IMR-90 (cell line): ENCODE measurements around the gene SLC26A5. TPM values are rescaled to one million over a fixed set of nuclear protein-coding genes. Genes with fewer than 3 reads are reported as not detected.

Experiments
- ATAC-seq: fragments of 200-7000 bp; cut with Tn5 transposase; 2 replicates; pipeline ENCODE4 v1.9.1; 2020; ENCODE audit warnings: low read depth, mild to moderate bottlenecking, moderate library complexity
- BruUV-seq: library from RNA; stranded (reverse); fragments of 400-500 nt; replicated peaks from 2 replicates; lab custom pipeline; 2021; lab: Mats Ljungman, UMichigan
- CTCF ChIA-PET: fragments of 300-600 bp; formaldehyde crosslinking; extraction: SDS; loops from one replicate; lab custom pipeline; 2021; ENCODE audit warnings: antibody characterized with exemption; lab: Yijun Ruan, JAX
- POLR2A ChIA-PET: fragments of 300-600 bp; sonication (Branson Sonifier 250); formaldehyde crosslinking; loops from one replicate; lab custom pipeline; 2022; ENCODE audit warnings: antibody characterized with exemption; ENCODE audit not compliant: unreplicated experiment; lab: Charles Lee
- DNase-seq: peaks from one replicate; pipeline ENCODE4 v3.0.0; 2013
- H2AFZ ChIP-seq: replicated peaks from 2 replicates; pipeline ENCODE3; 2013; ENCODE audit warnings: low read length, mild to moderate bottlenecking; ENCODE audit not compliant: poor library complexity
- H2AK5ac ChIP-seq: 2 replicates; pipeline ENCODE4 v1.6.1; 2013; ENCODE audit warnings: low read depth, low read length, inconsistent platforms
- H2AK9ac ChIP-seq: replicated peaks from 2 replicates; pipeline ENCODE3; 2013; ENCODE audit warnings: mild to moderate bottlenecking, low read depth, low read length, moderate library complexity; ENCODE audit not compliant: poor library complexity
- H2BK120ac ChIP-seq: 2 replicates; pipeline ENCODE4 v1.6.1; 2013; ENCODE audit warnings: low read depth, low read length, inconsistent platforms
- H2BK15ac ChIP-seq: 3 replicates; pipeline ENCODE4 v1.6.1; 2013; ENCODE audit warnings: low read depth, low read length, inconsistent platforms
- H2BK20ac ChIP-seq: 2 replicates; pipeline ENCODE4 v1.6.1; 2013; ENCODE audit warnings: low read depth, mild to moderate bottlenecking, inconsistent platforms, low read length, moderate library complexity
- H2BK5ac ChIP-seq: 2 replicates; pipeline ENCODE4 v1.6.1; 2013; ENCODE audit warnings: mild to moderate bottlenecking, low read depth, low read length, inconsistent platforms; ENCODE audit not compliant: poor library complexity, severe bottlenecking
- H3K14ac ChIP-seq: replicated peaks from 2 replicates; pipeline ENCODE4 v1.6.1; 2013; ENCODE audit warnings: low read depth, low read length, inconsistent platforms
- H3K18ac ChIP-seq: 2 replicates; pipeline ENCODE4 v1.6.1; 2013; ENCODE audit warnings: low read depth, low read length, control low read depth
- H3K23ac ChIP-seq: 2 replicates; pipeline ENCODE4 v1.6.1; 2013; ENCODE audit warnings: low read depth, low read length, inconsistent platforms
- H3K27ac ChIP-seq: 2 replicates; pipeline ENCODE4 v1.5.1; 2013; ENCODE audit warnings: mild to moderate bottlenecking, control low read depth, low read length; ENCODE audit not compliant: insufficient read depth
- H3K27me3 ChIP-seq: 2 replicates; pipeline ENCODE4 v1.6.1; 2013; ENCODE audit warnings: low read length; ENCODE audit not compliant: control insufficient read depth, insufficient read depth
- H3K36me3 ChIP-seq: 2 replicates; pipeline ENCODE4 v1.6.1; 2013; ENCODE audit warnings: low read length, mixed read lengths; ENCODE audit not compliant: control insufficient read depth, insufficient read depth
- H3K4ac ChIP-seq: 2 replicates; pipeline ENCODE4 v1.6.1; 2013; ENCODE audit warnings: low read depth, low read length, inconsistent platforms
- H3K4me1 ChIP-seq: 2 replicates; pipeline ENCODE4 v1.6.1; 2013; ENCODE audit warnings: low read length, mixed read lengths; ENCODE audit not compliant: control insufficient read depth, insufficient read depth
- H3K4me2 ChIP-seq: 2 replicates; pipeline ENCODE4 v1.6.1; 2013; ENCODE audit warnings: low read depth, mild to moderate bottlenecking, control low read depth, low read length, moderate library complexity
- H3K4me3 ChIP-seq: 2 replicates; pipeline ENCODE4 v1.5.1; 2013; ENCODE audit warnings: low read depth, mild to moderate bottlenecking, control low read depth, low read length, moderate library complexity; ENCODE audit not compliant: insufficient read depth
- H3K56ac ChIP-seq: 2 replicates; pipeline ENCODE4 v1.6.1; 2013; ENCODE audit warnings: low read length, inconsistent platforms; ENCODE audit not compliant: insufficient read depth; ENCODE audit errors: extremely low read depth
- H3K79me1 ChIP-seq, 2 experiments: 2 replicates each; pipeline ENCODE4 v1.6.1; 2013; ENCODE audit warnings: low read length in 2 of 2, inconsistent platforms in 1 of 2, low read depth in 1 of 2
- H3K9ac ChIP-seq: 2 replicates; pipeline ENCODE4 v1.6.1; 2013; ENCODE audit warnings: low read depth, low read length, control low read depth
- H3K9me1 ChIP-seq: 2 replicates; pipeline ENCODE4 v1.6.1; 2013; ENCODE audit warnings: low read length, inconsistent platforms; ENCODE audit not compliant: insufficient read depth
- H3K9me3 ChIP-seq: 2 replicates; pipeline ENCODE4 v1.6.1; 2013; ENCODE audit warnings: low read length; ENCODE audit not compliant: control insufficient read depth, insufficient read depth
- H4K20me1 ChIP-seq: 2 replicates; pipeline ENCODE4 v1.6.1; 2013; ENCODE audit warnings: low read length, inconsistent platforms; ENCODE audit not compliant: insufficient read depth
- H4K5ac ChIP-seq: 2 replicates; pipeline ENCODE4 v1.6.1; 2013; ENCODE audit warnings: mild to moderate bottlenecking, low read depth, low read length, control low read depth
- H4K8ac ChIP-seq, 2 experiments: 2 replicates each; pipeline ENCODE4 v1.6.1; 2013; ENCODE audit warnings: low read depth in 2 of 2, low read length in 2 of 2, control low read depth in 1 of 2, inconsistent platforms in 1 of 2
- H4K91ac ChIP-seq: 2 replicates; pipeline ENCODE4 v1.6.1; 2013; ENCODE audit warnings: low read depth, low read length, inconsistent platforms; ENCODE audit not compliant: insufficient read depth
- BHLHE40 ChIP-seq: fragments of 150-350 bp; IDR thresholded peaks from 2 replicates; pipeline ENCODE4 v1.6.1; 2016; ENCODE audit warnings: mild to moderate bottlenecking, low read depth, low read length
- CEBPB ChIP-seq: IDR thresholded peaks from 2 replicates; pipeline ENCODE4 v1.6.1; 2012; ENCODE audit warnings: low read depth, low read length, improper control_type of control experiment
- CHD1 ChIP-seq: IDR thresholded peaks from 2 replicates; pipeline ENCODE4 v1.6.1; 2012; ENCODE audit warnings: low read depth, low read length, improper control_type of control experiment
- FOS ChIP-seq: fragments of 150-350 bp; IDR thresholded peaks from 2 replicates; pipeline ENCODE4 v1.6.1; 2016; ENCODE audit warnings: low read depth, low read length
- MAFK ChIP-seq: IDR thresholded peaks from 2 replicates; pipeline ENCODE4 v1.6.1; 2012; ENCODE audit warnings: low read depth, low read length, improper control_type of control experiment
- MAZ ChIP-seq: IDR thresholded peaks from 2 replicates; pipeline ENCODE4 v1.6.1; 2012; ENCODE audit warnings: low read depth, mild to moderate bottlenecking, low read length, improper control_type of control experiment, moderate library complexity, borderline replicate concordance
- MXI1 ChIP-seq: IDR thresholded peaks from 2 replicates; pipeline ENCODE4 v1.6.1; 2012; ENCODE audit warnings: low read depth, mild to moderate bottlenecking, low read length, moderate library complexity, borderline replicate concordance
- NFE2L2 ChIP-seq: fragments of 150-350 bp; IDR thresholded peaks from 2 replicates; pipeline ENCODE4 v1.6.1; 2016; ENCODE audit warnings: low read depth, mild to moderate bottlenecking, low read length
- POLR2A ChIP-seq: IDR thresholded peaks from 2 replicates; pipeline ENCODE4 v1.6.1; 2012; ENCODE audit warnings: mild to moderate bottlenecking, low read depth, low read length
- RAD21 ChIP-seq: IDR thresholded peaks from 2 replicates; pipeline ENCODE4 v1.6.1; 2012; ENCODE audit warnings: low read length, improper control_type of control experiment
- RCOR1 ChIP-seq: IDR thresholded peaks from 2 replicates; pipeline ENCODE4 v1.6.1; 2012; ENCODE audit warnings: mild to moderate bottlenecking, low read length, improper control_type of control experiment; ENCODE audit not compliant: insufficient replicate concordance
- RFX5 ChIP-seq: IDR thresholded peaks from 2 replicates; pipeline ENCODE4 v1.8.0; 2012; ENCODE audit warnings: low read depth, mild to moderate bottlenecking, low read length, moderate library complexity
- SMC3 ChIP-seq: fragments of 150-350 bp; IDR thresholded peaks from 2 replicates; pipeline ENCODE4 v1.6.1; 2016; ENCODE audit warnings: low read depth, mild to moderate bottlenecking, antibody characterized with exemption, low read length, moderate library complexity
- WGBS, 2 experiments: methylation state at CpG; one replicate each; pipeline versions ENCODE4 v1.1.5 to v1.1.7; 2013; ENCODE audit warnings: missing lambda C conversion rate in 2 of 2; ENCODE audit not compliant: insufficient read length in 1 of 2; ENCODE audit errors: extremely low coverage in 2 of 2; 5-methylcytosine and 5-hydroxymethylcytosine counted together
- dilution Hi-C: fragments of 300-500 bp; cut with HindIII; formaldehyde crosslinking; loops from one replicate; pipeline ENCODE4 v1.14.3; 2018; ENCODE audit warnings: low sequenced_read_pairs; ENCODE audit not compliant: unreplicated experiment
- in situ Hi-C: fragments of 300-500 bp; cut with MboI; formaldehyde crosslinking; loops from 3 replicates; pipeline ENCODE4 v1.14.3; 2019; ENCODE audit warnings: low sequenced_read_pairs, inconsistent platforms, mixed read lengths
- intact Hi-C: fragments of 100-400 bp; cut with micrococcal nuclease; formaldehyde crosslinking; loops from 2 replicates; pipeline ENCODE4 v1.10.0; 2022
- polyA plus RNA-seq, 3 experiments: library from polyadenylated mRNA; depleted of rRNA; stranded (reverse); fragments of >200 nt; gene quantifications; 2 replicates each; pipeline ENCODE4 v1.2.3, GENCODE V29; 2012; ENCODE audit warnings: low replicate concordance in 1 of 3
- total RNA-seq: library from RNA; depleted of rRNA; stranded (reverse); fragments of >200 nt; gene quantifications from 2 replicates; pipeline ENCODE4 v1.2.3, GENCODE V29; 2012
- TF ChIP-seq, protein P1 (sequence below): fragments of 150-350 bp; IDR thresholded peaks from 2 replicates; pipeline ENCODE4 v1.6.1; 2017; ENCODE audit warnings: mild to moderate bottlenecking, antibody characterized with exemption, low read length, low read depth
- TF ChIP-seq, protein P2 (sequence below): fragments of 150-350 bp; IDR thresholded peaks from 2 replicates; pipeline ENCODE4 v1.6.1; 2016; ENCODE audit warnings: low read depth, mild to moderate bottlenecking, low read length, moderate library complexity, borderline replicate concordance

Gene SLC26A5
- total and polyA plus RNA-seq, 2 of the 4 experiments (the other 2 are of a cell fraction): not detected

- Histone ChIP-seq H3K9me3 (no peaks in the 10 kb centered on the region), H2BK20ac (no peak within 1 kb of the TSS), H3K4ac (peak within 1 kb of the TSS; percentile 92), H2AK5ac (0 out of 2 replicates have a peak within 1 kb of the TSS, but pooled peaks have one; percentile 64), H3K4me1 (no peaks in the 10 kb centered on the region; the same call in 1 of the 2 replicates), H3K36me3 (peaks cover 7% of the 10 kb centered on the region), H3K56ac (peak within 1 kb of the TSS; percentile 79), H2BK15ac (no peak within 1 kb of the TSS), H3K27me3 (no peaks in the 10 kb centered on the region), H2AK9ac (peak within 1 kb of the TSS; percentile 91), H3K14ac (peak within 1 kb of the TSS; percentile 92), H3K4me3 (peak within 1 kb of the TSS; percentile 61), H4K91ac (peak within 1 kb of the TSS; percentile 90), H4K8ac (peak within 1 kb of the TSS; percentile 21 to 93), H3K27ac (peak within 1 kb of the TSS; percentile 74), H4K5ac (peak within 1 kb of the TSS; percentile 74), H3K9ac (peak within 1 kb of the TSS; percentile 81), H2BK5ac (peak within 1 kb of the TSS; percentile 77), H3K9me1 (no peaks in the 10 kb centered on the region; the same call in none of the 2 replicates), H3K23ac (peak within 1 kb of the TSS; percentile 95), H3K79me1 (peaks cover 10 to 26% of the 10 kb centered on the region in 2 experiments; a peak in 3 of 4 replicates), H4K20me1 (peaks cover 22% of the 10 kb centered on the region; the same call in 1 of the 2 replicates), H3K18ac (peak within 1 kb of the TSS; percentile 20; the same call in 1 of the 2 replicates), H2BK120ac (peak within 1 kb of the TSS; percentile 67), H3K4me2 (peak within 1 kb of the TSS; percentile 65), H2AFZ (peak within 1 kb of the TSS; percentile 94)
- WGBS, 2 experiments: 0% methylated on average over 15 of the region's 25 CpGs; no CpG with 5 or more reads in 1 of the 2 experiments
- ATAC-seq: peak; percentile 66
- POLR2A ChIA-PET: no interaction called here
- dilution Hi-C loops (no loop called here), in situ Hi-C loops (no loop called here), intact Hi-C loops (no loop called here)
- CTCF ChIA-PET: interaction anchor here (0.6 kb wide), 2 partner anchors 20 to 937 kb away, joined by 3 to 5 read pairs; no protein-coding TSS in a partner anchor
- DNase-seq: peak; percentile 94
- TSS peak; percentile 46 for BruUV-seq
- TF ChIP-seq CHD1: no peak; the same call in 1 of the 2 replicates
- no peak for TF ChIP-seq RCOR1
- TF ChIP-seq SMC3: no peak
- TF ChIP-seq RAD21: no peak
- no peak for TF ChIP-seq CEBPB
- TF ChIP-seq MAZ: peak; percentile 30; the same call in 1 of the 2 replicates
- TF ChIP-seq, protein P1, sequence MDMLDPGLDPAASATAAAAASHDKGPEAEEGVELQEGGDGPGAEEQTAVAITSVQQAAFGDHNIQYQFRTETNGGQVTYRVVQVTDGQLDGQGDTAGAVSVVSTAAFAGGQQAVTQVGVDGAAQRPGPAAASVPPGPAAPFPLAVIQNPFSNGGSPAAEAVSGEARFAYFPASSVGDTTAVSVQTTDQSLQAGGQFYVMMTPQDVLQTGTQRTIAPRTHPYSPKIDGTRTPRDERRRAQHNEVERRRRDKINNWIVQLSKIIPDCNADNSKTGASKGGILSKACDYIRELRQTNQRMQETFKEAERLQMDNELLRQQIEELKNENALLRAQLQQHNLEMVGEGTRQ: peak; percentile 72
- peak; percentile 36; the same call in 1 of the 2 replicates for TF ChIP-seq MXI1
- peak; percentile 18; the same call in 1 of the 2 replicates for TF ChIP-seq NFE2L2
- TF ChIP-seq RFX5: no peak
- no peak for TF ChIP-seq FOS
- peak; percentile 78 for TF ChIP-seq MAFK
- no peak for TF ChIP-seq BHLHE40
- TF ChIP-seq, protein P2, sequence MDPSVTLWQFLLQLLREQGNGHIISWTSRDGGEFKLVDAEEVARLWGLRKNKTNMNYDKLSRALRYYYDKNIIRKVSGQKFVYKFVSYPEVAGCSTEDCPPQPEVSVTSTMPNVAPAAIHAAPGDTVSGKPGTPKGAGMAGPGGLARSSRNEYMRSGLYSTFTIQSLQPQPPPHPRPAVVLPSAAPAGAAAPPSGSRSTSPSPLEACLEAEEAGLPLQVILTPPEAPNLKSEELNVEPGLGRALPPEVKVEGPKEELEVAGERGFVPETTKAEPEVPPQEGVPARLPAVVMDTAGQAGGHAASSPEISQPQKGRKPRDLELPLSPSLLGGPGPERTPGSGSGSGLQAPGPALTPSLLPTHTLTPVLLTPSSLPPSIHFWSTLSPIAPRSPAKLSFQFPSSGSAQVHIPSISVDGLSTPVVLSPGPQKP: no peak
- TF ChIP-seq POLR2A: peak; percentile 71; the same call in 1 of the 2 replicates
These were observed 98.3 kb downstream of the SLC26A5 start, which contains the start of gene PSMC2 for GRCh38 chr7:103347507-103348267. Gene PSMC2, plus strand, starts transcription at chr7:103347643. Its CDS starts 69 bp downstream, at chr7:103347712.
